ENCODE data around the gene TMUB1.

DNA sequence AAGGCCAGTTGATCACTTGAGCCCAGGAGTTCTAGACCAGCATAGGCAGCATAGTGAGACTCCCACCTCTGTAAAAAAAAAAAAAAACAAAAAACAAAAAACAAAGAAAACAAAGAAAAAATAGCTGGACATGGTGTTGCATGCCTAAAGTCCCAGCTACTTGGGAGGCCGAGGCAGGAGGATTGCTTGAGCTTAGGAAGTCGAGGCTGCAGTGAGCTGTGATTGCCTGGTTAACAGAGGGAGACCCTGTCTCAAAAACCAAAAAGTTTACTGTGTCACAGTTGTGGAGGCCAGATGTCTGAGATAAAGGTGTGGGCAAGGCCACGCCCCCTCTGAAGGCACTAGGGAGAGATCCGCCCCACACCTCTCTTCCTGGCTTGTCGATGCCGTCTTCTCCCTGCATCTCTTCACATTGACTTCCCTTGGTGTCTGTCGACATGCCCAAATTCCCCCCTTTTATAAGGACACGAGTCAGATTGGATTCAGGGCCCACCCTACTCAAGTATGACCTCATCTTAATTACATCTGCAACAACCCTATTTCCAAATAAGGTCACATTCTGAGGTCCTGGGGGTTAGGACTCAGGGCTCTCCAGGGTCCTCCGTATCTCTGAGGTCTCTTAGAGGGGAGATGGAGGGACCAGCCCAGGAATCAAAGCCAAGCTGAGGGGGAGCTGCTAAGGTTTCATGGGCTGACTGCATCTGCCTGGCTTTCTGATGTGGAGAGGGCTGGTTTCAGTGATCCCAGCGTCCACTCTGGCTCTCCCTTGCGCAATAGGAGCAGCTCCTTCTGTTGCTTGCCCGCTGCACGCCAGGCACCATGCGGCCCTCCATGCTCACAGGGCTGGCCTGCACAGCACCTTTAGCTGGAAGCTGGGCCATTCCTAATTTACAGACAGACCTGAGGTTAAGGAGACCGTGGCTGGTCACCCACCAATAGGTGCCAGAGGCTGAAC lies 26.1 kb upstream of the TMUB1 start:
- TF ChIP-seq, protein P1, sequence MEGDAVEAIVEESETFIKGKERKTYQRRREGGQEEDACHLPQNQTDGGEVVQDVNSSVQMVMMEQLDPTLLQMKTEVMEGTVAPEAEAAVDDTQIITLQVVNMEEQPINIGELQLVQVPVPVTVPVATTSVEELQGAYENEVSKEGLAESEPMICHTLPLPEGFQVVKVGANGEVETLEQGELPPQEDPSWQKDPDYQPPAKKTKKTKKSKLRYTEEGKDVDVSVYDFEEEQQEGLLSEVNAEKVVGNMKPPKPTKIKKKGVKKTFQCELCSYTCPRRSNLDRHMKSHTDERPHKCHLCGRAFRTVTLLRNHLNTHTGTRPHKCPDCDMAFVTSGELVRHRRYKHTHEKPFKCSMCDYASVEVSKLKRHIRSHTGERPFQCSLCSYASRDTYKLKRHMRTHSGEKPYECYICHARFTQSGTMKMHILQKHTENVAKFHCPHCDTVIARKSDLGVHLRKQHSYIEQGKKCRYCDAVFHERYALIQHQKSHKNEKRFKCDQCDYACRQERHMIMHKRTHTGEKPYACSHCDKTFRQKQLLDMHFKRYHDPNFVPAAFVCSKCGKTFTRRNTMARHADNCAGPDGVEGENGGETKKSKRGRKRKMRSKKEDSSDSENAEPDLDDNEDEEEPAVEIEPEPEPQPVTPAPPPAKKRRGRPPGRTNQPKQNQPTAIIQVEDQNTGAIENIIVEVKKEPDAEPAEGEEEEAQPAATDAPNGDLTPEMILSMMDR (IDR thresholded peaks at IDR 0.05; ENCODE audit: low read length) = no peak
- TF ChIP-seq EZH2 (IDR thresholded peaks at IDR 0.05; ENCODE audit: borderline replicate concordance, low read length) = no peak
